Stimulated activated CD8-positive, alpha-beta memory T cell treated with anti-CD3 and anti-CD28 coated beads, Interleukin-7, amount 100 ng/mL, for 1 hour (primary cell): ENCODE results near the gene MRPL28.
A peak's percentile ranks its signal among the peaks of the same experiment; 100 is the strongest.
"Not testable (repeated sequence)": the region's sequence is repeated elsewhere in the genome, so short reads cannot be mapped to it uniquely, and the experiment has no call there.

ENCODE experiments used
- DNase-seq, 2 donors: peaks; one replicate each; pipeline ENCODE4 v3.0.0-alpha.2; 2020; ENCODE audit warnings: low read depth in 2 of 2

The MRPL28 gene

DNA sequence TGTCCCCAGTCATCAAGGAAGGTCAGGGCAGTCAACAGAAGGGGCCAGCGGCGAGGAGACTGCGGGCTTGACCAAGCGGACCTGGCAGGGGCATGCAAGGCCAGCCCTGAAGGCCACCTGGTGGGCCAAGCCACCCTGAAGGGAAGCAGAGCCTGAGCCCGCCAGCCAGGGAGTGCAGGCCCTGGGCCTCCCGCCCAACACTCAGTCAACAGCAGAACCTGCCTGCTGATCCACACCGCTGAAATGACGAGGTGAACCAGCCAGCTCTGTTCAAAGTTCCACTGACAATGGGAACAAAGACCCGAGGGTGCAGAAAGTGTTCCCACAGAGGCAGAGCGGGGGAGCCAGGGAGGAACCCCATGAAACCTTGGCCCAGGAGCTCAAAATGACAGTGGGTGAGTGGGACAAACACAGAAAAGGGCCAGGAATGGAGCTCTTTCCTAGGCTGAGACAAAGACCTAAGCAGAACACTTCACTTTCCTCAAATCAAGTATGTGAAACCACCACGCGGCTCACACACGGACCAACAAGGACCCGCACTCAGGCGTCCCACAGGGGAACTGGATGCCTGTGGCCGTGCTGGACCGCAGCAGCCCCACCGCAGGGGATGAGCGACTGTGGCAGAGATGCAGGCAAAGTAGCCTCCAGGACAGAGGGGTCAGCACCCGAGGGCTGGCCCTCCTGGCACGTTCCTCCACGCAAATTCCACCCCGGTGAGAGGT is 29.8 kb downstream of the MRPL28 start:
- no peak for DNase-seq

- DNase-seq: no peak
Observed at GRCh38 chr16:339680-340079, 30.7 kb downstream of the MRPL28 start.

GRCh38 chr16:337975-338575 is 32.3 kb downstream of the MRPL28 start:
- no peak for DNase-seq

DNA sequence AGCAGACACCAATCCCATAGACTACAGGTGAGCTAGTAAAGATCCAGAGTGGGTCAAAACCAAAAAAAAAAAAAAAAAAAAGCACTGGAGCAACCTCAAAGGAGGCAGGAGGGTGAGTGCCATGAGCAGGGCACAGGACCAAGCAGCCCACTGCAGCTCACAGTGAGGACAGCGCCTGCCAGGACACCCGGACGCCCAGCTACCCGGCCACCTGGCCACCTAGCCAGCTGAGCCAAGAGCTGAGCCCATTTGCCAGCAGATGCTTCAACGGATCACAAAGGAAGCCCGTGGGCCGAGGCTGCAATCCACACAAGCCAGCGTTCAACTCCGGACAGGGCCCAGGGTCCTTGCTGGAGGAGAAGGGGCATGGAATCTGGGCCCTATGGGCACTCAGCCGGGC is 32.9 kb downstream of the MRPL28 start:
- DNase-seq: no peak

DNA sequence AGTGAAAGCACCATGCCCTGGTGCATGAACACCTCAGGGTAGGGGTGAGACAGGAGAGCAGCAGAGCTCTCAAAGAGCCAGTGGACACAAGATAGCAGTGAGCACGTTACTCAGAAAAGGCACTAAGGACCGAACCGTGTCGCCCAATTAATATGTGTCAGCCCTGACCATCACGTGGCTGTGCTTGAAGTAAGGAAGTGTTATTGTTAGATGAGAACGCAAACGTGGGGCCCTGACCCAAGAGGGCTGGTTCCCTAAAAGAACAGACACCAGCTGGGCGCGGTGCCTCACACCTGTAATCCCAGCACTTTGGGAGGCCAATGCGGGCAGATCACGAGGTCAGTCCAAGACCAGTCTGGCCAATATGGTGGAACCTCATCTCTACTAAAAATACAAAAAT is 34.1 kb downstream of the MRPL28 start:
- DNase-seq: no peak

DNA sequence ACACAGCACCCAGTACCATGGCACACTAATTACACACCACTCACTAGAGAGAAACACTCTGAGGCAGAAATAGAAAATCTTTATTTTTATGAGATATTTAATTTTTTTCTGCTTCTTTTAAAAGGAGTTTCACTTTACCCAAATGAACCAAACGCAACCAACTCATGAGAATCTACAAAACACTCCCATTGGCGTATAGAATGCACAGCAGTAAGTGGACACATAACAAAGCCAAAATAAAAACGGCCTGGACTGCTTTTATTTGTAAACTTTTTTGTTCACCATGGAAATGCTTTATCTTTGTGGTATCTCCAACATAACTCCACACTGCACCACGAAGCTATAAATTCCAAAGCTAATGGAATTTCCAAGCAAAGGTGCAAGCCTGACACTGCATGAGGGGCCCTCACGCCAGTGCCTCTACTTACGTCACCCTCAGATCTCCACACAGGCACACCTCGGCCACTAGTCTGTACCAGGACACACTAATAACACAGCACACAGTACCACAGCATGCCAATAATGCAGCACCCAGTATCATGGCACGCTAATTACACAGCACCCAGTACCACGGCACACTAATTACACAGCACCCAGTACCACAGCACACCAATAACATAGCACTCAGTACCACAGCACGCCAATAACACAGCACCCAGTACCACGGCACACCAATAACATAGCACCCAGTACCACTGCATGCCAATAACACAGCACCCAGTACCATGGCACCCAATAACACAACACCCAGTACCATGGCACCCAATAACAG is 35.3 kb downstream of the MRPL28 start:
- DNase-seq: not testable (repeated sequence)

- DNase-seq: not testable (repeated sequence)
Observed at GRCh38 chr16:334164-334832, 36.0 kb downstream of the MRPL28 start.

GRCh38 chr16:333406-334094 is 36.8 kb downstream of the MRPL28 start:
- no peak for DNase-seq

DNA sequence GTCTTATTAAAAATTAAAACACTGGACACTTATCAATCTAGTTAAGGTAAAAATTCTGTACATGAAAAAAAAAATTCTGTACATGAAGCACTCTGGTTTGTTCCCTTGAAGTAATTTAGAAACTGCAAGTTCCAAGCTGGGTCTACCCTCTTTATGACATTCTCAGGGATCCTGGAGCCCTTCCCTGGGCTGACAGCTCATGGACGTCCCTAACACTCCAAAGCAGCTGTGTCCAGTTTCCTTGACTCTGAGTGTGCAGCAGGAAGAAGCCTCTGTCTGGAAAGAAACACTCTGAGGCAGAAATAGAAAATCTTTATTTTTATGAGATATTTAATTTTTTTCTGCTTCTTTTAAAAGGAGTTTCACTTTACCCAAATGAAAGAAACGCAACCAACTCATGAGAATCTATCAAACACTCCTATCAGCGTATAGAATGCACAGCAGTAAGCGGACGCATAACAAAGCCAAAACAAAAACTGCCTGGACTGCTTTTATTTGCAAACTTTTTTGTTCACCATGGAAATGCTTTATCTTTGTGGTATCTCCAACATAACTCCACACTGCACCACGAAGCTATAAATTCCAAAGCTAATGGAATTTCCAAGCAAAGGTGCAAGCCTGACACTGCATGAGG is 39.0 kb downstream of the MRPL28 start:
- not testable (repeated sequence) for DNase-seq

DNA sequence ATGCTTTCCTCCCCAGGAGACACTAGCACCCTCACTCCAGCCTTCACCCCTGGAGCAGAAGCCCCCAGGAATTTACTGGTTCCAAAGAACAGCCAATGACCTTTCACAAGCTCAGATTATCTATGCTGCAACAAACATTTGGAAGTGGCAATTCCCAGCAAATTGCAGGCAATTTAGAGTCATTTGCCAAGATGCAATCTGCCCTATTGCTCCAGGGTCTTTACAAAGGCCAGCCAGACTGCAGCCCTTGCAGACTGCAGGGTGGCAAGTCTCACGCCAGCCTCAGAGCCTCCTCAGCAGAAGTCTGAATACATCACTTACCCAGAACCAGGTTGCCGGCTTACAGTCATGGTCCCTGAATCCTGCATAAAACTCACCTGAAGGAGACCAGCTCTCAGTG is 39.6 kb downstream of the MRPL28 start:
- DNase-seq: no peak

GRCh38 chr16:325375-326145 is 44.8 kb downstream of the MRPL28 start:
- DNase-seq: no peak

- DNase-seq: peak; percentile 24 to 44
Observed at GRCh38 chr16:324451-325334, 45.6 kb downstream of the MRPL28 start.

- no peak for DNase-seq
Observed at GRCh38 chr16:324201-324450, 46.2 kb downstream of the MRPL28 start.

DNA sequence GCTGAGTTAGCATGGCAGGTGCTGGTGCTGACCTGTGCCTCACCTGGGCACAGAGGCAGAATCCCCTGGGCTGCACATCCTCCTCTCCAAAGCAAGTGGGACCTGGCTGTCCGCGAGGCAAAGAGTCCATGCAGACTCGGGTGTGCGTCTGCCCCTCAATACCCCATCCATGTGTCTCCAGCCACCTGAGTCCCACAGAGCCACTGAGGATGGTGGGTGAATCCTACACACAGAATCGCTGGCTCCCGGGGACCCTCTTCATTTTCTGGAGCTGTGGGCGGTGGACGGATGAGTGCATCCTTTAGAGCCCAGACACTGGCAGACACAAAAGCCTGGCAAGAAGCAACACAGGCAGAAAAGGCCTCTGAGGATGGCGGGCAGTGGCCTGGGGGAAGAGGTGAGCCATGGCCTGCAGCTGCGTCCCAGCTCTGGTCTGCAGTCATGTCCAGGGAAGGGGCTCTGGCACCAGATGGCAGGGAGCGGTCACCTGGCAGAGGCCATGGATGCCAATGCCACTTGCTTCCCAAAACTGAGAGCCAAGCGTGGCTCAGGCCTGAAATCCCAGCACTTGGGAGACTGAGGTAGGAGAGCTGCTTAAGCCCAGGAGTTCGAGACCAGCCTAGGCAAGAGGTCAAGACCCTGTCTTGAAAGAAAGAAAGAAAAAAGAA is 47.7 kb downstream of the MRPL28 start:
- no peak for DNase-seq

DNA sequence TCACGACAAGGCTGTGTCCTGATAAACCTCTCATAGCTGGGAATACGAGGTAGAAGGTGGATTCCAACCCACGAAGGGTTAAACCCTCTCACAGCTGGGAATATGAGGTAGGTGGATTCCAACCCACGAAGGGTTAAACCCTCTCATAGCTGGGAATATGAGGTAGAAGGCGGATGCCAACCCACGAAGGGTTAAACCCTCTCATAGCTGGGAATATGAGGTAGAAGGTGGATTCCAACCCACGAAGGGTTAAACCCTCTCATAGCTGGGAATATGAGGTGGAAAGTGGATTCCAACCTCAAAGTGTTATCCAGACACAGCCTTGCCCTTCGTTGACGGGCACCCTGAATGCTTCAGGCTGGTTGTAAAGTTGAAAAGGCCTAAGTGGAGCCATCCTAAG is 48.8 kb downstream of the MRPL28 start:
- no peak for DNase-seq

GRCh38 chr16:320206-320605 is 50.1 kb downstream of the MRPL28 start:
- no peak for DNase-seq

DNA sequence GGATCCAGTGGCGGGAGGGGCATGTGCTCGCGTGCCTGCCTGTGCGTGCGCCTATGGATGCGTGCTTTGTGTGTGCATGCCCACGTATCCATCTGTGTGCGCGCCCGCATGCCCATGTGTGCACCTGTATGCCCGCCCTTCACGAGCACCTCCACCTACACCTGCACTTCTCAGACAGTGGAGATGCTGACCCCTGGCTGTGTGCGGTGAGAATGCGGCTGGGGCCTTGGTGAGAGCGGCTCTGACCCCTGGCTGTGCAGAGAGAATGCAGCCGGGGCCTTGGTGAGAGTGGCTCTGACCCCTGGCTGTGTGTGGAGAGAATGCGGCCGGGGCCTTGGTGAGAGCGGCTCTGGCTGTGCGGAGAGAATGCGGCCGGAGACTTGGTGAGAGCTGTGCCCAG is 51.7 kb downstream of the MRPL28 start:
- DNase-seq: no peak

- no peak for DNase-seq
Observed at GRCh38 chr16:317583-317982, 52.8 kb downstream of the MRPL28 start.
